HG02763 (cell line): Measurements from ENCODE around the gene DYSF.

Source experiments
- ATAC-seq: cut with Tn5 transposase; IDR thresholded peaks from one replicate; pipeline ENCODE4 v1.9.1; 2021; ENCODE audit warnings: mild to moderate bottlenecking, moderate library complexity; ENCODE audit not compliant: unreplicated experiment

The DYSF gene

DNA sequence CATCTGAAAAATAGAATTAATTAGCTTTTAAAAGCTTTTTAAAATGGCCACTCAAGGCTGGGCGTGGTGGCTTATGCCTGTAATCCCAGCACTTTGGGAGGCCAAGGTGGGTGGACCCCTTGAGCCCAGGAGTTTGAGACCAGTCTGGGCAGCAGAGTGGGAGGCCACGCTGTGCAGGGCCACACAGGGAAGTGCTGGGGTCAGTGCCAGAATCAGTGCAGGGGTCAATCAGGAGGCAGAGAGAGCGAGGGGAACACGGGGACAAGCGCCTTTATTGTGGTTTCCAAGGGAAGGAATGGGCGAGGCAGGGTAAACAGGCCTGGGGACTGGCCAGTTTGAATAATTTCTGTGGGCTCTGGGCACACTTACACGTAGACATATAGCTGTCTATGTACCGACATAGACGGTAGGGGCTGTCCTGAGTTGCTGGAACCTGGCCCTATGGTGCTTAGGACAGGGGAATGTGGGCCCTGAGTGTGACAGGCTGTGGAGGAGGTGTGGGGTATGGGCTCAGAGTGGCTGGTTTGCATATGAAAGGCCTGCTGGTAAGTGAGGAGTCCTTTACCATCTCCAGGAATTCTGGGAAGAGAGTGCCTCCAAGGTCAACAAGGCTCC lies 42.9 kb downstream of the DYSF start:
- ATAC-seq: no peak

DNA sequence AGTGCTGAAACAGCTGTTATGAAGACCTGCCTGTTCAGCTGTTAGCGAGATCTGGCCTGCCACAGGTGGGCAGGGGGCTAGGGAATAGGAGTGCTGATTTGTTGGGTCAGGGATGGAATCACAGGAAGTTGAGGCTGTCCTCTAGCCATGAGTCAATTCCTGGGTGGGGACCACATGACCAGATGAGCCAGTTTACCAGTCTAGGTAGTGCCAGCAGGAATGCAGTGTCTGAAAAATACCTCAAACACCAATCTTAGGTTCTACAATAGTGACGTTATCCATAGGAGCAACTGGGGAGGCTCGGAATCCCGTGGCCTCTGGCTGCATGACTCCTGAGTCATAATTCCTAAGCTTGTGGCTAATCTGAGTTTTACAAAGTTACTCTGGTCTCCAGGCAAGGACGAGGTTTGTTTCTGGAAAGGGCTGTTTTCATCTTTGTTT lies 44.9 kb downstream of the DYSF start:
- no peak for ATAC-seq

DNA sequence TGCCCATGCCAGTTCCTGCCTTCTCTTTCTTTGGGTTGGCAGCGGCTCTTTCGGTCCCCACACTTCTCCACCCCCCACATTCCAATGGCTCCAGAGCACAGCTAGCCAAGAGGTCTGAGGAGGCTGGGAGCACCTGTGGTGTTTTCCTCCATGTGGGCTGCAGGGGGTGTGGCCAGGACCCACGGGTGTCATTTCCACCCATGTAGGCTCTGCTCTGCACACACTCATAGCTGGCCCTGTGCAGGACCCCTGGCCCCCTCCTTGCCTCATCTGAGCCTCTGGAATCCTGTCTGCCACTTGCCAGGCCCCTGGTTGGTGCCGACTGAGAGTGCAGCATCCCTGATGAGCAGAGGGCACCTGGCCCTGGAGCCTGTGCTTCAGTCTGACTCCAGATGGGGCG lies 46.3 kb downstream of the DYSF start:
- no peak for ATAC-seq

DNA sequence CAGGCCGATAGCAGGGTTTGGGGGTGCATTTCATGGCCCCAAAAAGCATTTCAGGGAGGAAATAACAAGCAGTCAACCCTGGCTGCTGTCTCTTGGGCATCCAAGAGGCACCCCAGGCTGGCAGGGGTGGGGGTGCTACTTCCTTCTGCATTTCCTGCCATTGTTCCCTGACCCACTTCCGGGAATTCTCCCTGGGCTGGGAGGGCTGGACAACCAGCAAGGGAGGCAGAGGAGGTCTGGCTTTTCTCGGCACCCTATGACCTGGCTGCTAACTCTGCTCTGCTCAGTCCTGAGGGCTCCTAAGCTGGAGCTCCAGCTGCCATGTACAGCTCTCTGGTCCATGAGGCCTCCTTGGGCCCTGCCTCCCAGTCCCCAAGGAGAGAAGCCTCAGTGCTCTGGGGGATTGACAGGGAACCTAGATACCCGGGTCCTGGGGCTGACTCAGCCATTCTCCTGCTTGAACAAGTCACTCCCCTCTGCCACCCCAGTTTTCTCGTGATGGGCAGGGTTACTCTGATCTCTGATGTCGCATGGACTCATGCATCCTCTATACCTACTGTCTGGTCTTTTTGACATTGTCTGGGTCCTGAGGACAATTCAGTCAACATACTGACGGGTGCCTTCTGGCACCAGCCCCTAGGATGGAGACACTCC lies 47.2 kb downstream of the DYSF start:
- ATAC-seq: no peak

DNA sequence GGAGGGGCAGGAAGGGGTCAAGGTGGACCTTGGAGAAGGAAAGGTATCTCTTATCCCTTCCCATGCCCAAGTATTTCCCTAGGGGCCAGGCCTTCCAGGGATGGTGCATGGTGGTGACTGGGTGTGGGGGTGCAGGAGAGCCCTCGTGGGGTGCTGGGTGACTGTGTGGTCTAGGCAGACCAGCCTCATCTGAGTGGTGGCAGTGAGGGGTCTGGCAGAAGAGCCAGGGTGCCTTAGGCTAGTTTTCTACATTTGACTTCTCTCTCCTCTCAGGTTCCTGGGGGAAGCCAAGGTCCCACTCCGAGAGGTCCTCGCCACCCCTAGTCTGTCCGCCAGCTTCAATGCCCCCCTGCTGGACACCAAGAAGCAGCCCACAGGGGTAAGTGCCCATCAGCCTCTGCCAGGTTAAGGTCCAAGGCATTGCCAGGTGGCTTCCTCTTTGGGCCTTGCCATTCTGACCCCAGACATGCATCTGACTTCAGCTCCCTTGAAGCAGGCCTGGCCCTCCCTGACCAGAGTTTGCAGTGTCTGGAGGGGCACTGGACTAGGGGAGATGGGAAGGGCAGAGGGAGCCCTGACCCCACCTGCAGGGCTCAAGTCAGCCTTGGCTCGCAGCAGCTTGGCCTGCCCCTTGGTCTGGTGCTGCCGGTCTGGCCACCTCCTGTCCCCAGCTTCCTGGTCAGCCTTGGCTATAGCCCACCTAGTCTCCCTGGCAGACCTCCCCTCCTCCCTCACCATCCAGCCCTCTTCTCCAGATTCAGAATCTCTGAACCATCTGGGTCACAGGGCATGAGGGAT lies 49.8 kb downstream of the DYSF start:
- no peak for ATAC-seq

DNA sequence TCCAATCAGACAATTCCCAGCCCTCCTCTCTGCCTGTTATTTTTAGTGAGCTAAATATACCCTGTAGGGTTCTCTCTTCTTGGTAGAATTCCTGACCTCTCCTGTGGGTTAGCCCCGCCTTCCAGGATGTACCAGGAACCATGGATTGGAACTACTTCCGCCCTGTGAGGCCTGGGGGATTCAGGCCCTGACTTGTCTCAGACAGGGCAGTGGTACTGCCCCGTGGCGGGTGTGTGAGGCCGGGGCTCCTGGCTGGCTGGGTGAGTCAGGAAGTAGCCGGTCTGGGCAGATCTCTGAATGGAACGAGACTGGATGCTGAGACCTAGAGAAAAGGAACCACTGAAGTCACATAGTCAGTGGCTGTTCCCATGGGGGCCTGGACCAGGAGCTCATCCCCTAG lies 50.5 kb downstream of the DYSF start:
- ATAC-seq: no peak

DNA sequence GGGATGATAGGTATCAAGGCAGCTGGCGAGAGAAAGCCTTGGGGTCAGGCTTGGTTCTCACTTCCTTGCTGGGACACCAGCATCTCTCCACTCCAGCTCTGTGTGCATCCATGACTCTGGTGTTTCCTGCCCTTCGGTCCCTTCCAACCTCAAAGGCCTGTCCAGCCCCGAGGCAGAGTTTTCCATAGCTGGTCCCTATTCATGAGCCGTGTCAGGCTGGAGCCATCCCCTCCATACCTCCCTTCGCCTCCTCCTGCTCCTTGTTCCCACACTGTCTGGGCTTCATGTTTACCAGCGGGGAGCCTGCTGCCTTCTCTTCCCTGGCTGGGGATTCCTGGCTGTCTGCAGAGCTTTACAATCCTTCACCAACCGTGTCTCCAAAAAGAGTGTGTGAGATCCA lies 51.2 kb downstream of the DYSF start:
- ATAC-seq: no peak

DNA sequence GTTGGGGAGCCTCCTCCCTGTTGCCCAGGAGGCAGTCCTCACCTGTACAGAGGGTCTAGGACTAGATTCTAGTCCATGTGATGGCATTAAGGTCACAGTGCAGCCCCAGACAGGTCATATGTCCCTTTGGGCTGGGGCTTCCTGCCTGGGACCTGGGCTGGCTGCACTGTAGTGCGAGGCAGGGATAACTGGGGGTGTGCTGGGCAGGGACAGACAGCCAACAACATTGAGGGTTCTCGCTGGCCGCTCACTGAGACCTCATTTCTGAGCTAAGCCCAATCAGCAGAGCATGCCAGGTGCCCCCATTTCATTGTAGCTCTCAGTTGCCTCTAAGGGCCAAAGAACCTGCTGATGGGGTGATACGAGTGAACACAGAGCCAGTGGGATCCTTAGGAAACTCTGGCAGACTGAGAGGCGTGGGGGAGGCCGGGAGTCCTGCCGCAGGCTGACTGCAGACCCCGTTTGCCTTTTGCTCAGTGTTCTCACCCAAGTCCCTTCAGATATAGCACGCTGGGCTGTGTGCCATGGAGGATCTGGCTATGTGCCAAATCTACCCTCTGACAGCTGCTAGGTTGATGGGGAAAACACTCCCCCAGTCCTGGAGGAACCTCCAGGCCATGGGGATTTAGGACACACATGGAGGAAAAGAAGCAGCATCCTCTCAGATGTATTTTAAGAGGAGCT lies 51.9 kb downstream of the DYSF start:
- ATAC-seq: no peak

DNA sequence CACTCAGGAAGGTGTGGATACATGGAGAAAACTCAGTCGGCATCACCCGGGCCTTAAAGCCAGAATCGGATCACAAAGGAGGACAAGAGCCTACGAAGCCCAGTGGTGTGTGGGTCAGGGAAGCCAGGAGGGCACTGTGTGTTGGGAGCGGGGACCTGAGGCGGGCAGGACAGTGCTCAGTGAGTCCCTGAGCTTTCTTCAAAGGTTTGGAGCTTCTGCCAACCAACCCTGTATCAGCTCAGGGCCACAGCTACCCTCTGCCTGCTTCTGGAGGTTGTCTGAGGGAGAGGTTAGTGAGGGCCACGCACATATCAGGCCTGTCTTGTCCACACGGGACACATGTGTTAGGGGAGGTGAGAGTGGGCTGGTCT lies 52.4 kb downstream of the DYSF start:
- no peak for ATAC-seq

DNA sequence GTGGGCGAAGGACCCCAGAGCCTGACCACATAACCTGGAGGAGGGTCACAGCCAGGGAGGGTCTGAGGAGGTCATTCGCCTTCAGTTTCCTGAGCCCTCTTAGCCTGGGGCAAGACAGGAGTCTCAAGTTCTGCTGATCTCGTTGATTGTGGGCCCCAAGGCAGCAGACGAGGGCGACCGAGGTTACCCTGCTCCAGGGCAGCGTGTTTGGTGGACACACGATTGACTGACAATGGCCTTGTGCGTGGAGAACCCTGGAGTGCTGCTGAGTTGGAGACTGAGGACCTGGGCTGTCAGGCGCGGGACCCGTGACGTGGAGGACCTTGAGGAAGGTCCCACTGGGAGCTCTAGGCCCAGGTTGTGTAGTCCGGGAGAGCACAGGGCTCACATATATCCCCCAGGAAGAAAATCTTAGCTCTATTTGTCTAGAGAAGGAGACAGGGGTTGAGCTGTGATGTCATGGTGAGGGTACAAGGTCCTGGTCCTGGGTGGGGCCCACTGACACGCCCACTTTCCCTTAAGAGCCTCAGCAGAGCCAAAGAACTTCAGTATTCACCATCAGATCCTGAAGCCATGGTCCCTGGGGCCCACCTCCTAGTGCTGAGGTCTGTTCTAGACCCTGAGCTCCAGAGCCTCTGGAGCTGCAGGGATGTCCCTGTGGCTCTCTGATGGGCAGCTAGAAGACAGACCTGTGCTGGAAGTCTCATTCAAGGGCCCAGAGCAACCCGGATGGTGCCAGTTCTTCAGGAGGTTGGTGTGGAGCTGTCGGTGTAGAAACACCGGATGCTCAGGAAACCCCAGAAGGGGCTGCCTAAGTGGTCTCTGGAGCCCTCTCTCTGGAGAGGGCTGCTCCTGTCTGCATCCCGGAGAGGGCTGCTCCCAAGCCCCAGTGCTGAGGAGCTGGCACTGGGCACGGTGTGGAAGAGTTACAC lies 53.1 kb downstream of the DYSF start:
- no peak for ATAC-seq

DNA sequence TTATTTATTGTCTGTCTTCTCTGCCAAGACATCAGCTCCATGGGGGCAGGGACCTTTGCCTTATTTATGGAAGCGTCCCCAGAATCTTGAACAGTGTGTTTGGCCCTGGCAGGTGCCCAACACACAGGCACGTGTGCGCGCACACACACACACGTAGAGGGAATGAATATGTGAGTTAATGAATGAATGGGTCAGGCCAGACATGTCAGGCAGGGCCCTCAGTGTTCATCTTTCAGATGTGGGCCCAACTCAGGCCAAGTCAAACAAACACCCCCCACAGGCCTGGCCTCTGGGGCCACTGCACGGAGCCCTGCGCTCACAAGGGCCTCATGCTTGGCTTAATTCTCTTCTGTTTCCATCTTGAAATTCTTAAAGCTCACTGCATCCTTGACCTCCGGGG lies 54.1 kb downstream of the DYSF start:
- ATAC-seq: no peak

DNA sequence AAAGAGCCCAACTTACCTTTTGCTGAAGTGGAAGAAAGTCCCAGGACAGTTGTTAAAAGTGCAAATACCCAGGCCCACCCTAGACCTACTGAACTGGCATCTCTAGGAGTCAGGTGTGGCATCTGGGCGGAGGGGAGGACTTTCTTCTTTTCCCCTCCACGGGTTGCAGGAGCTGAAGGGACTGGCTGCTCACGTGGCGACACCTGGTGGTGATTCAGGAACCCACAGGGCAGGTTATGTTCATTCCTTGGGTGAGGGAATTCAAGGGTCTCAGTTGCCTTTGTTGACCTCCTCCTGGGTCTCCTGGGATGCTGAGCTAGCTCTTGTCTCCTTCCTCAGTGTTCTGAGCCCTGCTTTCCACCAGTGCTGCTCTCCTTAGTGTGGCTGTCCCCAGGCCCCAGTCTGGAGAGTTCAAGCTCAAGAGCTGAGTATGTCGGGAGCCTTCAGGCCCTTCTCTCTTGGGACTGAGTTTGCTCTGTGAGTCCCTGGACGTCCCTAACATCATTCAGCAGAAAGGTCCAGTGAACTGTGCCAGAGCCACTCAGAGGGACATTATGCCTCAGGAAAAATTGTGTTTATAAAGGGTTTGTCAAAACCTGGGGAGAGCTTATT lies 56.9 kb downstream of the DYSF start:
- ATAC-seq: no peak

DNA sequence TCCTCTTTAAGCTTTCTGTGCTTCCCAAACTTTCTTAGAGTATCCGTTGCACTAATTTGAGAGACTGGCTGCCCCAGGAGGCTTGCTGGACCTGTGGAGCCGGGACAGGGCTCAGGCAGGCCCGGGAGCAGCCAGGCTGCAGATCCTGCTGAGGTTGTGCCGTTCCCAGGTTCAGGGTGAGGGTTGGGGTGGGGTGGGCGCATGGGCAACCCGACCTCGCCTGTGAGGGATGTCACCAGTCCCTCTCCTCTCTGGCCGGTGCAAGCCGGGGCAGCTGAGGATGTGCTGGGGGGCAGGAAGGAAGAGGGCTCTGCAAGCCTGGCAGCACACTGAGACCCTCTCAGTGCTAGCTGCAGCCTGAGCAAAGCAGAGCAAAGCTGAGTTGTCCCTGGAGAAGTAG lies 57.6 kb downstream of the DYSF start:
- no peak for ATAC-seq

DNA sequence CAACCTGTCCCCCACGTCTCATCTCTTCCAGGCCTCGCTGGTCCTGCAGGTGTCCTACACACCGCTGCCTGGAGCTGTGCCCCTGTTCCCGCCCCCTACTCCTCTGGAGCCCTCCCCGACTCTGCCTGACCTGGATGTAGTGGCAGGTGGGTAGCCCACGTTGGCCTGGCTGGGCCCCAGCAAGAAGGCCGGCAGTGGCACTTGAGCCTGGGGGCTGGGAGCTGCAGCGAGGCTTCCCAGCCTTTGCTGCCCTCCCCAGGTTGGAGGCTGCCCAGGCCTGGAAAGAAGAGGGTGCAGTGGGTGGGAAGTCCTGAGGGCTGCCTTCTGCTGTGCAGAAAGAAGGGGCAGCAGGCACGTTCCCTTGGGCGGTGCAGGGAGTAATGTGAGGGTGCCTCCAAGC lies 58.4 kb downstream of the DYSF start:
- ATAC-seq: no peak

DNA sequence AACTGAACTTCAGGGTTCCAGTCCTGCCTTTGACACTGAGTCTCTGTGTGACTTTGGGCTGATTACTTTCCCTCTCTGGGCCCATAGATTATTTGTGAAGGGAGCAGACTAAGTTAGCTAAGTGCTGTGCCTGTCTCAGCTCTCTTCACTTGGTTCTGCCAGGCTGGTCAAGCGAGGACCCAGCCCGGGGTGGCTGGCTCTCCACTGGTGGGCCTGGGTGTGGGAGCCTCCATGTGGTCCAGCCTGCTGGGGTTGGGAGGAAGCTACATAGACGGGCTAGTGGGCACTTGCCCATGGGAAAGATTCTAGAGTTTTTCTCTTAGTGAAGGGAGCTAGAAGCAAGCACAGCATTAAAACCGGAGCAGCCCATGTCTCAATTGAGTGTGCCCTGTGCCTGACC lies 59.0 kb downstream of the DYSF start:
- no peak for ATAC-seq

DNA sequence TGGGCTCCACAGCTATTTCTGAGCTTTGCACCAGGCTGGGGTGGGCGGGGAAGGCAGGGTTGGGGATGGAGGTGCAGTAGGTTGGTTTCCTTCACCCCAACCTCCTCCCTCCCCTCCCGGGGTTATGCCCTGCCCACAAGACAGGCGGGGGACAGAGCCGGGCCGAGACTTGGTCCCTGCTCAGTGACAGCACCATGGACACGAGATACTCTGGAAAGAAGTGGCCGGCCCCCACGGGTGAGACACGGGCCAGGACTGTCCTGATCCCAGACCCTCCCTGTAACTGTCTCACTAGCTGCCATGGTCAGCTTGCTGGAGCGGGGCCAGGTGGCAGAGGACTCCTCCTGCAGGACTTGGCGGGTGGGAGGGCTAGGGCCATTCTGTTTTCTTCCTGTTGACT lies 59.7 kb downstream of the DYSF start:
- no peak for ATAC-seq

DNA sequence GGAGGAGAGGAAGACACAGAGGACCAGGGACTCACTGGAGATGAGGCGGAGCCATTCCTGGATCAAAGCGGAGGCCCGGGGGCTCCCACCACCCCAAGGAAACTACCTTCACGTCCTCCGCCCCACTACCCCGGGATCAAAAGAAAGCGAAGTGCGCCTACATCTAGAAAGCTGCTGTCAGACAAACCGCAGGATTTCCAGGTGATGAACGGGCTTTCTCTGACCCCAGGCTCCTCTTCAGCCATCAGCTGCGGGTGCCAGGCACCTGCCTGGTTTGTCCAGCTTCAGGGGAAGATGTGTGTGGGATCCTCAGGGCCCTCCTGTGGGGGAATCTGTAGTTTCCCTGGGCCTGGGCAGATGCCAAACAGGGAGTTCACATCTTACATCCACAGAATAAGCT lies 60.4 kb downstream of the DYSF start:
- ATAC-seq: no peak

DNA sequence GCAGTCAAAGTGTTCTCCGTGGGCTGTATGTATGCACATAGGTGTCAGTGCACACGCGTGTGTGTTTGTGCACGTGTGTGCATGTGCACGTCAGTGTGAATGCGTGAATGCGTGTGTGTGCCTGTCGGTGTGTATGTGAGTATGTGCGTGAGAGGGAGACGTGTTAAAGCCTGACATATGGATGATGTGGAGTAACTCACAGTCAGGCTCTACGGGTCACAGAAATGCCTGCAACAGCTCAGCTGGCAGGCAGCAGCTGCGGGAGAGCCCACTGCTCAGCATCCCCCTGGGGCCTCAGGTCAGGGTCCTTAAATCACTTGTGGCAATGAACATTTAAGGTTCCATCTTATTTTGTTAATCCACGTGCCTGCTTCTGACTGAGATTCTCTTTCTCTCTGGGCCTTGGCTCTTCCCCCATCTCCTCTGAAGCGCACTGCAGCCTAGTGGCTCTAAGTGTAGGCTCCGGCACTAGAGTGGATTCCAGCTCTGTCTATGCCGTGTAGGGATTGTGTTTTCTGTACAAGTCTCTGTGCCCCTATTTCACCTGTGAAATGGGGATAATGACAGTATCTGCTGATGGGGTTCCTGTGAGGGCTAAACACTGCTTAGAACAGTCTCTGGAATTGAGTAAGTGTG lies 63.0 kb downstream of the DYSF start:
- no peak for ATAC-seq

DNA sequence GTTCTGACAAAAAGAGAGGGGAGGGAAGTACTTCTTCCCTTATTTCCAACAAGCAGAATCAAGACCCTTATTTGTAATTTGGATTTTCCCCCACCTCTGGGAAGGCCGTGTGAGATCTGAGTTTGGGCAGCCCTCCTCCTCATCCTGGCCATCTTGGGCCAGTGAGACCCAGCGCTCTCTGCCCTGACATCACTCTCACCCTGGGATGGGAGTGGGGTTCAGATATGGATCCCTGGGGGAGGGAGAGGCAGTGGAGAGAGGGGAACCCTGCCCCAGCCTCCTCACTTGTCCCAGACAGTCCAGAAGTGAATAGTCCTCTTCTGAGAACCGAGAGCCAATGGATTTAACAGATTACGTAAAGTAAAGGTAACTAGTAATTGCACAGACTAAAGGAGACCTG lies 64.5 kb downstream of the DYSF start:
- no peak for ATAC-seq

DNA sequence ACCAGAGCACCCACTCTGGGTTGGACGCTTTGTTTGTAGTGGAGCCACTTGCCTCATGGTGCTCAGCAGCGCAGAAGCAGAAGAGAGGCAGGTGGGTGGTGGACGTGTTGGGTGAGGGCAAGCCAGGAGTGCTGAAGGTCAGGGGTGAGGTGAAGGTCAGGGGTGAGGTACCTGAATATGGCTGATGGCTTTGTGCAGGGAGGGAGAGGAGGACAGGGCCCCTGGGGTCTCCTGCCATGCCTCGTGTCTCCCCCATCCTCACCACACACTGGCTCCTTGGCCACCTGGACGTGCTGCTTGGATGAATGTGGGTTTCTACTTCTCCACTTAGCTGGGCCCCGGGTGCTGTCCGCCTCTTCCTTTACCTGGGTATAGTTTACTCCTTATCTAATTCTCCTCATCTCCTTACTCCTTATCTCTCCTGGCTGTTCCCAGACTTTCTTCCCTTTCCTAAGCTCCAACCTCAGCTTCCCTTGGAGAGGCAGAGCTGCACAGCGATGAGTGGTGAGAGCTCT lies 68.1 kb downstream of the DYSF start:
- no peak for ATAC-seq
